ENCODE results near the gene PEX10.

PEX10 gene

GRCh38 chr1:2418791-2419320 is 6.5 kb upstream of the PEX10 start:
- no peak for DNase-seq

GRCh38 chr1:2417833-2418225 is 5.5 kb upstream of the PEX10 start:
- no peak for DNase-seq

GRCh38 chr1:2417083-2417832 is 4.9 kb upstream of the PEX10 start:
- DNase-seq, result no peak

GRCh38 chr1:2416403-2416802 is 4.0 kb upstream of the PEX10 start:
- DNase-seq, result no peak

- DNase-seq, result no peak
These were observed 3.4 kb upstream of the PEX10 start for GRCh38 chr1:2415801-2416208.

- DNase-seq, result no peak
These were observed 3.0 kb upstream of the PEX10 start for GRCh38 chr1:2415337-2415736.

GRCh38 chr1:2414297-2414958 is 2.1 kb upstream of the PEX10 start:
- DNase-seq, result no peak

GRCh38 chr1:2413495-2414296 is 1.3 kb upstream of the PEX10 start:
- DNase-seq, result no peak

GRCh38 chr1:2412773-2413494 is 570 bp upstream of the PEX10 start:
- peak; percentile 46 for DNase-seq

- DNase-seq, result peak; percentile 13
These were observed 466 bp downstream of the PEX10 start for GRCh38 chr1:2411801-2412394.

GRCh38 chr1:2409745-2410144 is 2.6 kb downstream of the PEX10 start:
- DNase-seq, result no peak

GRCh38 chr1:2408859-2409276 is 3.5 kb downstream of the PEX10 start:
- no peak for DNase-seq

- DNase-seq, result no peak
These were observed 3.9 kb downstream of the PEX10 start for GRCh38 chr1:2408456-2408855.

GRCh38 chr1:2407991-2408275 is 4.4 kb downstream of the PEX10 start:
- DNase-seq, result no peak

GRCh38 chr1:2407166-2407990 is 5.0 kb downstream of the PEX10 start:
- DNase-seq, result no peak

- no peak for DNase-seq
These were observed 5.8 kb downstream of the PEX10 start for GRCh38 chr1:2406451-2407041.

GRCh38 chr1:2405588-2406295 is 6.6 kb downstream of the PEX10 start:
- DNase-seq, result no peak

GRCh38 chr1:2404890-2405511 is 7.4 kb downstream of the PEX10 start:
- no peak for DNase-seq

- no peak for DNase-seq
These were observed 8.0 kb downstream of the PEX10 start for GRCh38 chr1:2404142-2404889.
